CD4-positive, alpha-beta T cell treated with Interleukin-2 at 100 ng/mL for 4 hours (primary cell): ENCODE results near the gene SP3.

Experiments used
- DNase-seq: peaks from one replicate; pipeline ENCODE4 v3.0.0-alpha.2; 2020; ENCODE audit warnings: low spot score

SP3 gene

GRCh38 chr2:173966274-173967098, 1.3 kb upstream of the SP3 start:
- DNase-seq, result no peak

GRCh38 chr2:173964565-173965371, 405 bp downstream of the SP3 start:
- DNase-seq, result peak; percentile 86

- peak; percentile 93 for DNase-seq
These were observed 1.2 kb downstream of the SP3 start for GRCh38 chr2:173963817-173964564.

- DNase-seq, result peak; percentile 72
These were observed 1.8 kb downstream of the SP3 start for GRCh38 chr2:173963323-173963816.

- DNase-seq, result no peak
These were observed 2.5 kb downstream of the SP3 start for GRCh38 chr2:173962583-173963110.

GRCh38 chr2:173962031-173962430, 3.1 kb downstream of the SP3 start:
- DNase-seq, result no peak

- no peak for DNase-seq
These were observed 3.8 kb downstream of the SP3 start for GRCh38 chr2:173961346-173961705.

- DNase-seq, result no peak
These were observed 5.3 kb downstream of the SP3 start for GRCh38 chr2:173959909-173960308.

- DNase-seq, result no peak
These were observed 5.8 kb downstream of the SP3 start for GRCh38 chr2:173959358-173959884.

- DNase-seq, result no peak
These were observed 6.9 kb downstream of the SP3 start for GRCh38 chr2:173958198-173958846.

- DNase-seq, result no peak
These were observed 7.7 kb downstream of the SP3 start for GRCh38 chr2:173957517-173957916.

- no peak for DNase-seq
These were observed 8.7 kb downstream of the SP3 start for GRCh38 chr2:173956454-173956853.

- DNase-seq, result no peak
These were observed 9.3 kb downstream of the SP3 start for GRCh38 chr2:173955867-173956266.

- no peak for DNase-seq
These were observed 10.2 kb downstream of the SP3 start for GRCh38 chr2:173955004-173955403.

- DNase-seq, result no peak
These were observed 12.1 kb downstream of the SP3 start for GRCh38 chr2:173953047-173953424.

- DNase-seq, result no peak
These were observed 12.7 kb downstream of the SP3 start for GRCh38 chr2:173952267-173953046.

- DNase-seq, result no peak
These were observed 16.3 kb downstream of the SP3 start for GRCh38 chr2:173948842-173949241.

GRCh38 chr2:173948198-173948597, 17.0 kb downstream of the SP3 start:
- DNase-seq, result no peak

GRCh38 chr2:173947131-173947530, 18.0 kb downstream of the SP3 start:
- no peak for DNase-seq

- no peak for DNase-seq
These were observed 21.4 kb downstream of the SP3 start for GRCh38 chr2:173943738-173944137.
